Measurements from ENCODE around the gene CPLX1. TPM values are rescaled to one million over a fixed set of nuclear protein-coding genes. Genes with fewer than 3 reads are reported as not detected.
"Not testable (repeated sequence)": the region's sequence is repeated elsewhere in the genome, so short reads cannot be mapped to it uniquely, and the experiment has no call there.

The CPLX1 gene
- total RNA-seq, 1 experiment from 2014 or later = 14.5 TPM

GRCh38 chr4:780716-781492 lies 45.0 kb downstream of the CPLX1 start:
- no TSS peak for BruUV-seq (replicated peaks)
- H3K79me2 ChIP-seq (ENCODE audit: insufficient read depth, low read length) = peaks cover 53% of the 10 kb centered on the region
- intact Hi-C loops (cut with micrococcal nuclease) = no loop called here
- no peaks in the 10 kb centered on the region for H4K20me1 ChIP-seq (ENCODE audit: insufficient read depth)
- H3K4me1 ChIP-seq (ENCODE audit: control insufficient read depth in 1 of 2, insufficient read depth in 2 of 2, low read length in 2 of 2) = peaks cover 12 to 22% of the 10 kb centered on the region in 2 experiments
- H3K4me2 ChIP-seq (ENCODE audit: low read length) = peak overlapping the region; percentile 81
- RAD21 ChIA-PET (ENCODE audit: low non-redundant PET in 1 of 2, low total read pairs in 2 of 2, uncharacterized antibody in 2 of 2, unreplicated experiment in 2 of 2) = no interaction called here
- peaks cover 10 to 30% of the 10 kb centered on the region in 2 experiments; a peak in 3 of 4 replicates for H3K36me3 ChIP-seq (ENCODE audit: control insufficient read depth in 1 of 2, insufficient read depth in 2 of 2, low read length in 2 of 2)
- H3K9me2 ChIP-seq (ENCODE audit: insufficient read depth) = no peaks in the 10 kb centered on the region
- peak overlapping the region; percentile 95 for H3K27ac ChIP-seq (ENCODE audit: low read depth, low read length)
- CTCF ChIA-PET = interaction anchor here (1.0 kb wide), 1 partner anchor 38 kb away, joined by 4 read pairs; no protein-coding TSS in a partner anchor
- H3K9me3 ChIP-seq (ENCODE audit: control insufficient read depth in 1 of 2, insufficient read depth in 1 of 2, low read depth in 1 of 2, low read length in 2 of 2) = no peaks in the 10 kb centered on the region
- POLR2A ChIA-PET = no interaction called here
- no peak overlapping the region for H2AFZ ChIP-seq (ENCODE audit: low read depth, low read length, poor library complexity, severe bottlenecking)
- TF ChIP-seq ATF3 (IDR thresholded peaks at IDR 0.05) (no peak), SP1 (IDR thresholded peaks at IDR 0.05; ENCODE audit: low read depth) (no peak), ZBTB33 (IDR thresholded peaks at IDR 0.05; ENCODE audit: extremely low read depth, insufficient replicate concordance, low read length) (no peak)
- DNase-seq (ENCODE audit: low read depth, low spot score) (no peak), ATAC-seq (peak; percentile 1)
- H3K4me3 ChIP-seq (replicated peaks in 1 of 2; ENCODE audit: low read depth in 1 of 2, low read length in 2 of 2) = peak overlapping the region; percentile 93 to 97
- no peaks in the 10 kb centered on the region for H3K27me3 ChIP-seq (ENCODE audit: insufficient read depth, low read length)
- peak overlapping the region; percentile 100 for H3K9ac ChIP-seq (ENCODE audit: low read length)

DNA sequence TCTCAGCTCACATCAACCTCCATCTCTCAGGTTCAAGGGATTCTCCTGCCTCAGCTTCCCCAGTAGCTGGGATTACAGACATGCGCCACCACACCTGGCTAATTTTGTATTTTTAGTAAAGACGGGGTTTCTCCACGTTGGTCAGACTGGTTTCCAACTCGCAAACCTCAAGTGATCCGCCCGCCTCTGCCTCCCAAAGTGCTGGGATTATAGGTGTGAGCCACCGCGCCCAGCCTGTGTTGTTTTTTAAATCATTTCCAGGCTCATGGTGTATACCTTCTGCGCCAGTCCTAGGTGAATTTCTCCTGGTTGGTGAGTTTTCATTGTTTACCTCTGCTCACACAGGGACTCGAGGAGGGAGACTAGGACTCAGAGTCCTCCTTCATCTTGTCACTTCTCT lies 45.7 kb downstream of the CPLX1 start:
- peak overlapping the region; percentile 93 to 97 for H3K4me3 ChIP-seq (replicated peaks in 1 of 2; ENCODE audit: low read depth in 1 of 2, low read length in 2 of 2)
- ATAC-seq; DNase-seq (ENCODE audit: low read depth, low spot score); H2AFZ ChIP-seq (ENCODE audit: low read depth, low read length, poor library complexity, severe bottlenecking); intact Hi-C loops (cut with micrococcal nuclease); CTCF ChIA-PET; H3K9me2 ChIP-seq (ENCODE audit: insufficient read depth); H4K20me1 ChIP-seq (ENCODE audit: insufficient read depth); RAD21 ChIA-PET (ENCODE audit: low non-redundant PET in 1 of 2, low total read pairs in 2 of 2, uncharacterized antibody in 2 of 2, unreplicated experiment in 2 of 2); POLR2A ChIA-PET; H3K27me3 ChIP-seq (ENCODE audit: insufficient read depth, low read length); H3K27ac ChIP-seq (ENCODE audit: low read depth, low read length); H3K9me3 ChIP-seq (ENCODE audit: control insufficient read depth in 1 of 2, insufficient read depth in 1 of 2, low read depth in 1 of 2, low read length in 2 of 2): not testable (repeated sequence)
- peaks cover 12 to 22% of the 10 kb centered on the region in 2 experiments for H3K4me1 ChIP-seq (ENCODE audit: control insufficient read depth in 1 of 2, insufficient read depth in 2 of 2, low read length in 2 of 2)
- peak overlapping the region; percentile 81 for H3K4me2 ChIP-seq (ENCODE audit: low read length)
- TSS peak; percentile 43 for BruUV-seq (replicated peaks)
- peaks cover 59% of the 10 kb centered on the region for H3K79me2 ChIP-seq (ENCODE audit: insufficient read depth, low read length)
- peaks cover 13 to 30% of the 10 kb centered on the region in 2 experiments; a peak in 3 of 4 replicates for H3K36me3 ChIP-seq (ENCODE audit: control insufficient read depth in 1 of 2, insufficient read depth in 2 of 2, low read length in 2 of 2)
- peak overlapping the region; percentile 100 for H3K9ac ChIP-seq (ENCODE audit: low read length)
